HepG2 (cell line): ENCODE measurements around the gene TFEB. TPM values are rescaled to one million over a fixed set of nuclear protein-coding genes. Genes with fewer than 3 reads are reported as not detected.

Source experiments
- BCL3 ChIP-seq: sonication (generic); formaldehyde crosslinking; IDR thresholded peaks from 2 replicates; pipeline ENCODE4 v1.5.1; 2020; ENCODE audit warnings: mild to moderate bottlenecking, missing genetic modification reagents, moderate library complexity
- TEAD3 ChIP-seq: optimal IDR thresholded peaks from 2 replicates; pipeline ENCODE3; 2016; ENCODE audit warnings: borderline replicate concordance
- ZNF180 ChIP-seq: sonication (generic); formaldehyde crosslinking; IDR thresholded peaks from 2 replicates; pipeline ENCODE4 v1.4.0; 2020; ENCODE audit warnings: low read depth, missing genetic modification reagents, borderline replicate concordance
- ZNF281 ChIP-seq: sonication (generic); formaldehyde crosslinking; IDR thresholded peaks from 2 replicates; pipeline ENCODE4 v1.4.0; 2020; ENCODE audit warnings: missing genetic modification reagents, borderline replicate concordance
- ZNF350 ChIP-seq: sonication (generic); formaldehyde crosslinking; IDR thresholded peaks from 2 replicates; pipeline ENCODE4 v1.4.0; 2020; ENCODE audit warnings: mild to moderate bottlenecking, low read depth, missing genetic modification reagents, borderline replicate concordance
- ZNF605 ChIP-seq: sonication (generic); formaldehyde crosslinking; IDR thresholded peaks from 2 replicates; pipeline ENCODE4 v1.8.0; 2022; ENCODE audit warnings: mild to moderate bottlenecking, missing genetic modification reagents
- ZSCAN5A ChIP-seq: sonication (generic); formaldehyde crosslinking; IDR thresholded peaks from 2 replicates; pipeline ENCODE4 v1.8.0; 2022; ENCODE audit warnings: mild to moderate bottlenecking, missing genetic modification reagents, borderline replicate concordance
- polyA plus RNA-seq, 8 experiments: library from polyadenylated mRNA; depleted of rRNA in 3 of 8; stranded (reverse) in 7 of 8; unstranded in 1 of 8; fragments of >200 nt; fragmentation: Illumina TruSeq in 4 of 8; extraction: Trizol in 4 of 8; gene quantifications; 2 replicates each; pipeline versions ENCODE4 v1.2.1 to v1.2.3, GENCODE V29; 2011 to 2016; ENCODE audit warnings: low read depth in 4 of 8, missing spikeins in 1 of 8, mixed read lengths in 1 of 8; ENCODE audit not compliant: insufficient read depth in 1 of 8
- total RNA-seq, 5 experiments: library from RNA; depleted of rRNA; stranded (reverse); fragments of >200 nt; fragmentation: Illumina TruSeq; extraction: Trizol; gene quantifications; 2 replicates each; pipeline ENCODE4 v1.2.3, GENCODE V29; 2016; ENCODE audit warnings: low read depth in 1 of 5

Gene TFEB
- total and polyA plus RNA-seq, 2 of the 13 experiments (the other 11 are each of a cell fraction or from before 2014, with no cell fraction given): 13.3 to 18.7 TPM

GRCh38 chr6:41778895-41779294 is 43.5 kb upstream of the TFEB start (continued):
- peak; percentile 74; the same call in 1 of the 2 replicates for TF ChIP-seq BCL3 (CRISPR knock-in tag)
- no peak for TF ChIP-seq ZNF180
- TF ChIP-seq ZNF281 (CRISPR knock-in tag): 0 out of 2 replicates have a peak, but pooled peaks have one; percentile 21
- TF ChIP-seq ZSCAN5A (CRISPR knock-in tag): 0 out of 2 replicates have a peak, but pooled peaks have one; percentile 23
- peak; percentile 4 for TF ChIP-seq TEAD3 (CRISPR knock-in tag)
- peak; percentile 10; the same call in 1 of the 2 replicates for TF ChIP-seq ZNF350 (CRISPR knock-in tag)
- TF ChIP-seq ZNF605 (CRISPR knock-in tag): no peak
